Liver (tissue), 9 donors: Measurements from ENCODE around the gene NDC80. TPM values are rescaled to one million over a fixed set of nuclear protein-coding genes. Genes with fewer than 3 reads are reported as not detected.

ENCODE experiments used
- DNase-seq: peaks from one replicate; pipeline ENCODE4 v3.0.0-alpha.2; 2017; ENCODE audit warnings: low spot score
- H3K27ac ChIP-seq, 2 donors: one replicate each; pipeline ENCODE4 v1.7.0; 2013; ENCODE audit warnings: inconsistent platforms in 2 of 2, low read length in 2 of 2, control low read depth in 1 of 2, low read depth in 1 of 2, mild to moderate bottlenecking in 1 of 2
- H3K27me3 ChIP-seq, 4 donors: one replicate each; pipeline versions ENCODE4 v1.6.1 to v1.7.0; 2013; ENCODE audit warnings: low read length in 3 of 4, inconsistent platforms in 1 of 4, mild to moderate bottlenecking in 1 of 4, moderate library complexity in 1 of 4; ENCODE audit not compliant: control insufficient read depth in 4 of 4, insufficient read depth in 4 of 4
- H3K36me3 ChIP-seq, 4 donors: one replicate each; pipeline versions ENCODE4 v1.6.1 to v1.7.0; 2013; ENCODE audit warnings: low read length in 3 of 4, mild to moderate bottlenecking in 3 of 4, low read depth in 1 of 4, moderate library complexity in 1 of 4; ENCODE audit not compliant: control insufficient read depth in 4 of 4, insufficient read depth in 3 of 4
- H3K4me1 ChIP-seq, 4 donors: one replicate each; pipeline versions ENCODE4 v1.6.1 to v1.7.0; 2013; ENCODE audit warnings: low read length in 3 of 4, mild to moderate bottlenecking in 3 of 4, moderate library complexity in 1 of 4; ENCODE audit not compliant: control insufficient read depth in 4 of 4, insufficient read depth in 4 of 4
- H3K4me3 ChIP-seq, 3 donors: one replicate each; pipeline versions ENCODE4 v1.6.1 to v1.7.0; 2013; ENCODE audit warnings: low read length in 3 of 3, control low read depth in 1 of 3, low read depth in 1 of 3, mild to moderate bottlenecking in 1 of 3
- H3K9ac ChIP-seq, 2 donors: one replicate each; pipeline ENCODE4 v1.7.0; 2013; ENCODE audit warnings: low read length in 2 of 2, mild to moderate bottlenecking in 2 of 2, moderate library complexity in 2 of 2, control low read depth in 1 of 2, low read depth in 1 of 2
- H3K9me3 ChIP-seq, 4 donors: one replicate each; pipeline versions ENCODE4 v1.6.1 to v1.7.0; 2013; ENCODE audit warnings: low read length in 3 of 4; ENCODE audit not compliant: control insufficient read depth in 4 of 4
- CTCF ChIP-seq: fragments of 150-350 bp; IDR thresholded peaks from 2 replicates; pipeline ENCODE4 v1.5.1; 2017; ENCODE audit warnings: improper control_type of control experiment, low read depth, low read length; ENCODE audit not compliant: missing input control
- EGR1 ChIP-seq, 2 donors: IDR thresholded peaks; 2 replicates each; pipeline ENCODE4 v1.6.1; 2016 to 2018; ENCODE audit warnings: antibody characterized with exemption in 2 of 2, low read depth in 2 of 2
- FOXA1 ChIP-seq: IDR thresholded peaks from 2 replicates; pipeline ENCODE4 v1.6.1; 2016; ENCODE audit warnings: antibody characterized with exemption
- FOXA2 ChIP-seq: IDR thresholded peaks from 2 replicates; pipeline ENCODE4 v1.6.1; 2016; ENCODE audit warnings: antibody characterized with exemption
- GABPA ChIP-seq, 2 donors: IDR thresholded peaks in 1 of 2; conservative IDR thresholded peaks in 1 of 2; 2 replicates each; pipeline ENCODE4 v1.6.1; 2016; ENCODE audit warnings: antibody characterized with exemption in 2 of 2, mild to moderate bottlenecking in 1 of 2, moderate library complexity in 1 of 2
- HNF4A ChIP-seq, 2 donors: conservative IDR thresholded peaks; 2 replicates each; pipeline ENCODE4 v1.6.1; 2016; ENCODE audit warnings: antibody characterized with exemption in 2 of 2, mild to moderate bottlenecking in 2 of 2
- HNF4G ChIP-seq: IDR thresholded peaks from 2 replicates; pipeline ENCODE4 v1.6.1; 2016; ENCODE audit warnings: antibody characterized with exemption
- JUND ChIP-seq, 2 donors: IDR thresholded peaks; 2 replicates each; pipeline ENCODE4 v1.6.1; 2016; ENCODE audit warnings: antibody characterized with exemption in 2 of 2
- NR2F2 ChIP-seq: IDR thresholded peaks from 2 replicates; pipeline ENCODE4 v1.6.1; 2016; ENCODE audit warnings: antibody characterized with exemption
- RAD21 ChIP-seq, 2 donors: IDR thresholded peaks; 2 replicates each; pipeline ENCODE4 v1.6.1; 2016; ENCODE audit warnings: antibody characterized with exemption in 2 of 2, mild to moderate bottlenecking in 2 of 2
- REST ChIP-seq: IDR thresholded peaks from 2 replicates; pipeline ENCODE4 v1.6.1; 2016; ENCODE audit warnings: antibody characterized with exemption, mild to moderate bottlenecking
- RXRA ChIP-seq, 2 donors: IDR thresholded peaks; 2 replicates each; pipeline ENCODE4 v1.6.1; 2017 to 2018; ENCODE audit warnings: antibody characterized with exemption in 2 of 2, mild to moderate bottlenecking in 1 of 2
- SP1 ChIP-seq: IDR thresholded peaks from 2 replicates; pipeline ENCODE4 v1.6.1; 2018; ENCODE audit warnings: antibody characterized with exemption, mild to moderate bottlenecking
- TAF1 ChIP-seq: conservative IDR thresholded peaks from 2 replicates; pipeline ENCODE4 v1.6.1; 2016; ENCODE audit warnings: antibody characterized with exemption, mild to moderate bottlenecking
- YY1 ChIP-seq: IDR thresholded peaks from 2 replicates; pipeline ENCODE4 v1.6.1; 2016; ENCODE audit warnings: antibody characterized with exemption, mild to moderate bottlenecking
- whole genome bisulfite sequencing: extraction: QIAGEN DNeasy Blood & Tissue Kit; methylation state at CpG from one replicate; pipeline ENCODE4 v1.1.7; 2013; 5-methylcytosine and 5-hydroxymethylcytosine counted together
- polyA plus RNA-seq, 2 donors: library from polyadenylated mRNA; stranded (reverse) in 1 of 2; unstranded in 1 of 2; fragments of 200-250 nt in 1 of 2; fragments of >200 nt in 1 of 2; fragmentation: Nextera tagmentation in 1 of 2; extraction: Ambion mirVana in 1 of 2; gene quantifications; one replicate each; pipeline versions ENCODE4 v1.2.1 to v1.2.3, GENCODE V29; 2013 to 2015
- total RNA-seq, 2 donors: library from RNA; depleted of rRNA; stranded (reverse); fragments of >200 nt; gene quantifications; one replicate each; pipeline ENCODE4 v1.2.3, GENCODE V29; 2014
- TF ChIP-seq, protein P1 (sequence below): IDR thresholded peaks from 2 replicates; pipeline ENCODE4 v1.6.1; 2016; ENCODE audit warnings: antibody characterized with exemption
- TF ChIP-seq, protein P2 (sequence below): IDR thresholded peaks from 2 replicates; pipeline ENCODE4 v1.6.1; 2016; ENCODE audit warnings: antibody characterized with exemption
- TF ChIP-seq, protein P3 (sequence below): IDR thresholded peaks from 2 replicates; pipeline ENCODE4 v1.6.1; 2016; ENCODE audit warnings: antibody characterized with exemption
- donor health status: healthy.
- donor health status: healthy.
- donor health status: healthy.
- donor health status: healthy.
- donor health status: healthy.

NDC80 gene
- total and polyA plus RNA-seq, 4 donors = 0.08 to 33.8 (median 1.0) TPM

- H3K4me1 ChIP-seq = no peaks in the 10 kb centered on the region
- H3K9ac ChIP-seq = no peak overlapping the region
- no peak overlapping the region for H3K27ac ChIP-seq
- TF ChIP-seq FOXA1 (no peak), GABPA (IDR thresholded peaks at IDR 0.05 in 1 of 2, conservative IDR thresholded peaks at IDR 0.05 in 1 of 2) (no peak), RAD21 (IDR thresholded peaks at IDR 0.05) (no peak), CTCF (no peak), YY1 (no peak), FOXA2 (no peak), NR2F2 (no peak), HNF4A (conservative IDR thresholded peaks at IDR 0.05) (no peak)
- TF ChIP-seq, protein P1, sequence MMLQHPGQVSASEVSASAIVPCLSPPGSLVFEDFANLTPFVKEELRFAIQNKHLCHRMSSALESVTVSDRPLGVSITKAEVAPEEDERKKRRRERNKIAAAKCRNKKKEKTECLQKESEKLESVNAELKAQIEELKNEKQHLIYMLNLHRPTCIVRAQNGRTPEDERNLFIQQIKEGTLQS = no peak
- no peak for DNase-seq
- no peaks in the 10 kb centered on the region for H3K27me3 ChIP-seq
- 98% methylated on average over 2 of the region's 2 CpGs for WGBS
- no peak overlapping the region for H3K4me3 ChIP-seq
- H3K9me3 ChIP-seq = no peaks in the 10 kb centered on the region
- no peaks in the 10 kb centered on the region for H3K36me3 ChIP-seq
Measured at GRCh38 chr18:2609604-2610003, 38.2 kb downstream of the NDC80 start.

DNA sequence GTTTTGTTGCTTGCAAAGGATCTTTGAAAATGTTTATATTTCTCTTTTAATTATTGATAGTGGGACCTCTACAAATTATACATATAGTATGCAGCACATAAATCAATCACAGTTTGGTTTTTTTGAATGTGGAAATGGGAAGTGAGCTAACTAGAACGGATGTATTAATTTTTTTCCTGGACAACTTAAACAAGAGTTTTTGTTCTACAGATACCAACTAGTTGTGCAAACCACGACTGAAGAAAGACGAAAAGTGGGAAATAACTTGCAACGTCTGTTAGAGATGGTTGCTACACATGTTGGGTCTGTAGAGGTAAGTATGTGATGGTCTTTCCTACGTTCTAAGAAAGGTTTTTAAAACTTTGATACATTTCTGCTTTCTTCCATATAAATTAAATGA is 39.2 kb downstream of the NDC80 start:
- Histone ChIP-seq H3K4me3 (no peak overlapping the region), H3K4me1 (no peaks in the 10 kb centered on the region), H3K27ac (no peak overlapping the region), H3K9me3 (no peaks in the 10 kb centered on the region), H3K27me3 (no peaks in the 10 kb centered on the region), H3K9ac (no peak overlapping the region), H3K36me3 (no peaks in the 10 kb centered on the region)
- DNase-seq = no peak
- 87% methylated on average over 5 of the region's 5 CpGs for whole genome bisulfite sequencing
- no peak for TF ChIP-seq TAF1
- no peak for TF ChIP-seq REST
- no peak for TF ChIP-seq EGR1 (IDR thresholded peaks at IDR 0.05; ENCODE audit: low read depth in 2 of 2)
- no peak for TF ChIP-seq GABPA (IDR thresholded peaks at IDR 0.05 in 1 of 2, conservative IDR thresholded peaks at IDR 0.05 in 1 of 2)
- TF ChIP-seq SP1 = no peak
- no peak for TF ChIP-seq HNF4A (conservative IDR thresholded peaks at IDR 0.05)
- TF ChIP-seq CTCF = no peak
- TF ChIP-seq HNF4G = no peak
- no peak for TF ChIP-seq JUND (IDR thresholded peaks at IDR 0.05)
- no peak for TF ChIP-seq NR2F2
- no peak for TF ChIP-seq FOXA2
- TF ChIP-seq YY1 = no peak
- TF ChIP-seq RAD21 (IDR thresholded peaks at IDR 0.05) = no peak
- no peak for TF ChIP-seq RXRA (IDR thresholded peaks at IDR 0.05)
- TF ChIP-seq, protein P2, sequence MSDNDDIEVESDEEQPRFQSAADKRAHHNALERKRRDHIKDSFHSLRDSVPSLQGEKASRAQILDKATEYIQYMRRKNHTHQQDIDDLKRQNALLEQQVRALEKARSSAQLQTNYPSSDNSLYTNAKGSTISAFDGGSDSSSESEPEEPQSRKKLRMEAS = no peak
- TF ChIP-seq FOXA1 = no peak
- TF ChIP-seq, protein P3, sequence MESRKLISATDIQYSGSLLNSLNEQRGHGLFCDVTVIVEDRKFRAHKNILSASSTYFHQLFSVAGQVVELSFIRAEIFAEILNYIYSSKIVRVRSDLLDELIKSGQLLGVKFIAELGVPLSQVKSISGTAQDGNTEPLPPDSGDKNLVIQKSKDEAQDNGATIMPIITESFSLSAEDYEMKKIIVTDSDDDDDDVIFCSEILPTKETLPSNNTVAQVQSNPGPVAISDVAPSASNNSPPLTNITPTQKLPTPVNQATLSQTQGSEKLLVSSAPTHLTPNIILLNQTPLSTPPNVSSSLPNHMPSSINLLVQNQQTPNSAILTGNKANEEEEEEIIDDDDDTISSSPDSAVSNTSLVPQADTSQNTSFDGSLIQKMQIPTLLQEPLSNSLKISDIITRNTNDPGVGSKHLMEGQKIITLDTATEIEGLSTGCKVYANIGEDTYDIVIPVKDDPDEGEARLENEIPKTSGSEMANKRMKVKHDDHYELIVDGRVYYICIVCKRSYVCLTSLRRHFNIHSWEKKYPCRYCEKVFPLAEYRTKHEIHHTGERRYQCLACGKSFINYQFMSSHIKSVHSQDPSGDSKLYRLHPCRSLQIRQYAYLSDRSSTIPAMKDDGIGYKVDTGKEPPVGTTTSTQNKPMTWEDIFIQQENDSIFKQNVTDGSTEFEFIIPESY = no peak
- TF ChIP-seq, protein P1 = no peak
